Pancreas (tissue), 10 donors: Measurements from ENCODE around the gene TMC1. TPM values are rescaled to one million over a fixed set of nuclear protein-coding genes. Genes with fewer than 3 reads are reported as not detected.

Experiments used
- ATAC-seq, 4 donors: fragments of 200-7000 bp; cut with Tn5 transposase; one replicate each; pipeline versions ENCODE4 v1.8.0 to v1.9.1; 2020; ENCODE audit warnings: mild to moderate bottlenecking in 4 of 4, moderate library complexity in 4 of 4
- DNase-seq, 6 donors: peaks; one replicate each; pipeline ENCODE4 v3.0.0-alpha.2; 2020
- FAIRE-seq: peaks from 2 replicates; lab custom pipeline; 2012; peaks lifted over from hg19 to GRCh38; lab: Jason Lieb, UNC
- H3K27ac ChIP-seq, 4 donors: fragments of 200-600 bp; sonication (generic); 1 replicate in 3 of 4; 2 replicates in 1 of 4; pipeline versions ENCODE4 v1.5.0 to v1.8.0; 2020
- H3K27me3 ChIP-seq, 4 donors: fragments of 200-600 bp; one replicate each; pipeline ENCODE4 v1.8.0; 2021
- H3K36me3 ChIP-seq, 3 donors: fragments of 200-600 bp; sonication (generic) in 1 of 3; one replicate each; pipeline versions ENCODE4 v1.5.0 to v1.8.0; 2020 to 2021
- H3K4me1 ChIP-seq, 3 donors: fragments of 200-600 bp; one replicate each; pipeline ENCODE4 v1.8.0; 2021
- H3K4me3 ChIP-seq, 4 donors: fragments of 200-600 bp; sonication (generic) in 2 of 4; one replicate each; pipeline versions ENCODE4 v1.5.0 to v1.8.0; 2020 to 2021
- H3K9me3 ChIP-seq, 4 donors: fragments of 200-600 bp; one replicate each; pipeline ENCODE4 v1.8.0; 2021
- WGBS, 2 donors: extraction: QIAGEN DNeasy Blood & Tissue Kit; methylation state at CpG; one replicate each; pipeline ENCODE4 v1.1.7; 2013; 5-methylcytosine and 5-hydroxymethylcytosine counted together
- intact Hi-C, 3 donors: fragments of 100-400 bp; cut with DNase I; formaldehyde crosslinking; loops; one replicate each; pipeline versions ENCODE4 v1.11.1 to v1.14.2; 2022
- polyA plus RNA-seq, 2 donors: library from polyadenylated mRNA; stranded (reverse); fragments of 200-250 nt; gene quantifications; one replicate each; pipeline ENCODE4 v1.2.3, GENCODE V29; 2013
- total RNA-seq, 6 donors: library from RNA; stranded (reverse); fragmentation: NEBNext Ultra II Directional in 4 of 6; extraction: Animal tissue kit (Norgen Biotek cat#: 25700) in 4 of 6; gene quantifications; one replicate each; pipeline versions ENCODE4 v1.2.1 to v1.2.4, GENCODE V29; 2021 to 2023
- TF ChIP-seq, protein P1 (sequence below), 4 donors: fragments of 200-600 bp; sonication (generic) in 3 of 4; IDR thresholded peaks; one replicate each; pipeline versions ENCODE4 v1.5.0 to v1.8.0; 2021; ENCODE audit warnings: antibody characterized with exemption in 4 of 4
- donor health status: healthy with polysubstance abuse.
- donor health status: DM: no; HTN: no; CAD: no; lungs with moderate emphysema.
- donor health status: DM: no; HTN: no; CAD: no.
- donor health status: control.
- donor health status: control.
- donor health status: Bipolar disorder and iron deficiency.
- donor health status: DM: yes; HTN: yes; CAD: no.
- donor health status: DM: no; HTN: no; CAD: no.
- donor health status: DM: no; HTN: no; CAD: no.
- donor health status: DM: yes; HTN: yes; CAD: no.

The TMC1 gene
- total and polyA plus RNA-seq, 8 donors, result not detected

DNA sequence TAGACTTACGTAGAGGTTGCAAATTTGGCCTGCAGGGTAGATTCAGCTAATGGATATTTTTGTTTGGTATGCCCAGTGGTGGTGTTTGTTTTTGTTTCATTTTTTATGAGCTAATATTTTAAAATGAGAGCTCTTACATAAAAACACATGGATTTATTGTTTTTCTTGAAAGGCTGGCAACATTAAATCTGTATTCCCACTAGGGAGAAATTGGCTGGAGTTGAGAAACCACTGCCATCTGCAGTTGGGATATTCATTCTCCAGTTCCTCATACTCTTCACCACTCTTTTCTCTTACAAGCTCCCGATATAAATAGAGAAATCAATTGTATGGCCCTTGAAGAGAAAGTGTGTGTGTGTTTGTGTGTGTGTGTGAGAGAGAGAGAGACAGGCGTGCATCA lies 288.2 kb downstream of the TMC1 start:
- TF ChIP-seq, protein P1, sequence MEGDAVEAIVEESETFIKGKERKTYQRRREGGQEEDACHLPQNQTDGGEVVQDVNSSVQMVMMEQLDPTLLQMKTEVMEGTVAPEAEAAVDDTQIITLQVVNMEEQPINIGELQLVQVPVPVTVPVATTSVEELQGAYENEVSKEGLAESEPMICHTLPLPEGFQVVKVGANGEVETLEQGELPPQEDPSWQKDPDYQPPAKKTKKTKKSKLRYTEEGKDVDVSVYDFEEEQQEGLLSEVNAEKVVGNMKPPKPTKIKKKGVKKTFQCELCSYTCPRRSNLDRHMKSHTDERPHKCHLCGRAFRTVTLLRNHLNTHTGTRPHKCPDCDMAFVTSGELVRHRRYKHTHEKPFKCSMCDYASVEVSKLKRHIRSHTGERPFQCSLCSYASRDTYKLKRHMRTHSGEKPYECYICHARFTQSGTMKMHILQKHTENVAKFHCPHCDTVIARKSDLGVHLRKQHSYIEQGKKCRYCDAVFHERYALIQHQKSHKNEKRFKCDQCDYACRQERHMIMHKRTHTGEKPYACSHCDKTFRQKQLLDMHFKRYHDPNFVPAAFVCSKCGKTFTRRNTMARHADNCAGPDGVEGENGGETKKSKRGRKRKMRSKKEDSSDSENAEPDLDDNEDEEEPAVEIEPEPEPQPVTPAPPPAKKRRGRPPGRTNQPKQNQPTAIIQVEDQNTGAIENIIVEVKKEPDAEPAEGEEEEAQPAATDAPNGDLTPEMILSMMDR (IDR thresholded peaks at IDR 0.05), result no peak
- Histone ChIP-seq H3K4me1 (peaks cover 10 to 14% (median 11%) of the 10 kb centered on the region in 3 donors), H3K4me3 (no peak overlapping the region), H3K9me3 (no peaks in the 10 kb centered on the region), H3K27ac (no peak overlapping the region), H3K36me3 (no peaks in the 10 kb centered on the region), H3K27me3 (no peaks in the 10 kb centered on the region)
- 84 to 90% methylated on average over 3 of the region's 3 CpGs for WGBS, 2 donors
- intact Hi-C loops, result no loop called here
- FAIRE-seq (no peak), ATAC-seq (no peak), DNase-seq (no peak)

DNA sequence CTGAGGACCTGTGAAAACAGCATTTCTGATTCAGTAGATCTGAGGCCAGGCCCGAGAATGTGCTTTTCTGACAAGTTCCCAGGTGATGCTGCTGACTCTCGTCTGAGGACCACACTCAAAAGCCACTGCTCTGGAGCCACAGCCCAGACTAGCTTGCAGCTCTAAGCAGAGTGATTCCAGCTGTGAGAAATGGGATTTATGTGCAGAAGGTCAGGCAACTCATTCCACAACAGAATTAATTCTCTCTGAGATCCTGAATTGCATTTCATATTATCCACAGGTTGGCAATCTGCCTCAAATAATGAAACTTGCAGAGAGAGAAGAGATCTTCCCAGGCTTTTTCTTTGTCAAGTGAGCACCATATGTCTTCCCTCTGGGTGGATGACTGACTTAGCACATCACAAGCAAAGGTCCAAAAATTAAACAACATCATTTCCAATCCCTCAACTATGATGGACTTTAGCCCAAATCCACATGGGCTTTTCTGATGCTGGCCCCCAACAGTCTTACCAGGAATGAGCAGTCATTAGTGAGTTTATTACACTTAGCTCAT lies 291.2 kb downstream of the TMC1 start:
- Histone ChIP-seq H3K27me3 (no peaks in the 10 kb centered on the region), H3K4me3 (no peak overlapping the region), H3K27ac (no peak overlapping the region), H3K4me1 (peaks cover 10 to 14% (median 11%) of the 10 kb centered on the region in 3 donors), H3K36me3 (no peaks in the 10 kb centered on the region), H3K9me3 (no peaks in the 10 kb centered on the region)
- intact Hi-C loops, result loop anchor here in 1 of 3 donors (10.0 kb wide), 1 partner anchor 528 kb away; no protein-coding TSS in a partner anchor
- ATAC-seq, result no peak
- no peak for DNase-seq
- TF ChIP-seq, protein P1 (IDR thresholded peaks at IDR 0.05), result no peak
- no peak for FAIRE-seq
- WGBS, 2 donors, result 86 to 100% methylated on average over 2 of the region's 2 CpGs

DNA sequence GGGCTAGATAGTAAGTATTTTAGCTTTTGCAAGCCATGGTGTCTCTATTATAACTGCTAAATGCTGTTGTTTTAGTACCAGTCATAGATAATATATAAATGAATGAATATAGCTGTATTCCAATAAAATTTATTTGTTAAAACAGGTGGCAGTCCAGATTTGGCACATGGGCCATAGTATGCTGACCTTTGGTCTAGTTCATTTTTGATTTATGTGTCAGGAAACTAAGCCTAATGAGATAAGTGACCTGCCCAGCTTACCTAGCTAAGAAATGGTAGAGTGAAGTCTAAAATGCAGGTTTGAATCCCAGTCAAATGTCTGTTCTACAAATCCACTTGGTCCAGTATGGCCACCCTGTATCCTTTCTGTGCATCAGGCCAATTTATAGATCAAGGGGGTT lies 292.1 kb downstream of the TMC1 start:
- Histone ChIP-seq H3K9me3 (no peaks in the 10 kb centered on the region), H3K27me3 (peaks cover 0 to 1% (median 0%) of the 10 kb centered on the region in 4 donors), H3K4me1 (peaks cover 10 to 14% (median 11%) of the 10 kb centered on the region in 3 donors), H3K4me3 (no peak overlapping the region), H3K27ac (no peak overlapping the region), H3K36me3 (no peaks in the 10 kb centered on the region)
- TF ChIP-seq, protein P1 (IDR thresholded peaks at IDR 0.05), result no peak
- intact Hi-C loops, result loop anchor here in 1 of 3 donors (10.0 kb wide), 1 partner anchor 529 kb away; no protein-coding TSS in a partner anchor
- DNase-seq (no peak), FAIRE-seq (no peak), ATAC-seq (peak; percentile 55 to 92 (median 74))

DNA sequence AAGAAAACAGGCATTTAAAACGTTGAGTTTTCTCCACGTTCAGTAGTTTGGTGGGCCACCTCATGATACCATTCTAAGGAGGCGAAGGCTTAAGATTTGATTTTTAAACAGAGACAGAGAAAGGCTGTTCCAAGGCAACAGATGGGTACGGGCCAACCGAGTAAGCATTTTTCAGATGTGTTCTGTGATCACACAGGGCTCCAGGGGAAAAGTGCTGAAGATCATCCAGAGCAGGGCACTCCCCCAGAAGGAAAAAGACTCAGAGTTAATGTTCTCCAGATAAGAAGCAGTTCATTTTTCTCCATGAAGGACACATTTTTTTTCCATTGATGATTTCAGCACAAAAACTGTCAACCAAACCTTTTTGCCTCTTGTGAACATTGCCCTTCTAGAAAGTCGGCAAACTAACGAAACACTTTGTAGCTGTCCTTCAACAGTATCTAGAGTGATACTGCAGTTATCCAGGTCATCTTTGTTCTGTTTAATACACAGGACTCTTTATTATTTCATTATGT lies 292.7 kb downstream of the TMC1 start:
- Histone ChIP-seq H3K9me3 (no peaks in the 10 kb centered on the region), H3K27ac (no peak overlapping the region), H3K27me3 (peaks cover 0 to 4% (median 0%) of the 10 kb centered on the region in 4 donors), H3K4me3 (no peak overlapping the region), H3K4me1 (peaks cover 10 to 14% (median 11%) of the 10 kb centered on the region in 3 donors), H3K36me3 (no peaks in the 10 kb centered on the region)
- peak in 2 of 4 donors; percentile 32 to 36 for ATAC-seq
- TF ChIP-seq, protein P1 (IDR thresholded peaks at IDR 0.05), result no peak
- intact Hi-C loops, result loop anchor here in 1 of 3 donors (10.0 kb wide), 1 partner anchor 529 kb away; no protein-coding TSS in a partner anchor
- no peak for FAIRE-seq
- DNase-seq, result no peak
- WGBS, 2 donors, result 69 to 79% methylated on average over 7 of the region's 7 CpGs

GRCh38 chr9:72816666-72817065 lies 295.3 kb downstream of the TMC1 start:
- ATAC-seq, result no peak
- no peak for DNase-seq
- 88 to 93% methylated on average over 8 of the region's 8 CpGs for WGBS, 2 donors
- no peak overlapping the region for H3K4me3 ChIP-seq
- no peak overlapping the region for H3K27ac ChIP-seq
- TF ChIP-seq, protein P1 (IDR thresholded peaks at IDR 0.05), result no peak
- peaks cover 0 to 4% (median 0%) of the 10 kb centered on the region in 4 donors for H3K27me3 ChIP-seq
- FAIRE-seq, result no peak
- H3K9me3 ChIP-seq, result no peaks in the 10 kb centered on the region
- peaks cover 10 to 14% (median 11%) of the 10 kb centered on the region in 3 donors for H3K4me1 ChIP-seq
- intact Hi-C loops, result loop anchor here in 1 of 3 donors (10.0 kb wide), 1 partner anchor 532 kb away; no protein-coding TSS in a partner anchor
- no peaks in the 10 kb centered on the region for H3K36me3 ChIP-seq
